PFSK-1 (cell line): ENCODE measurements around the gene CAMKMT.

Source experiments
- POLR2AphosphoS5 ChIP-seq: IDR thresholded peaks from 2 replicates; pipeline ENCODE4 v1.6.1; 2012; ENCODE audit warnings: low read depth, mild to moderate bottlenecking, control low read depth, low read length, moderate library complexity
- REST ChIP-seq, 2 experiments: IDR thresholded peaks; 2 replicates each; pipeline versions ENCODE4 v1.6.1 to v1.8.0; 2011 to 2012; ENCODE audit warnings: low read depth in 2 of 2, low read length in 2 of 2, control low read depth in 1 of 2, inconsistent platforms in 1 of 2, mild to moderate bottlenecking in 1 of 2, moderate library complexity in 1 of 2; ENCODE audit not compliant: insufficient read depth in 1 of 2
- SIN3A ChIP-seq: IDR thresholded peaks from 2 replicates; pipeline ENCODE4 v1.6.1; 2012; ENCODE audit warnings: mild to moderate bottlenecking, low read length, moderate library complexity, borderline replicate concordance; ENCODE audit not compliant: insufficient read depth
- TAF1 ChIP-seq: IDR thresholded peaks from 2 replicates; pipeline ENCODE4 v1.6.1; 2012; ENCODE audit warnings: low read length, control low read depth, borderline replicate concordance; ENCODE audit not compliant: insufficient read depth

GRCh38 chr2:44398243-44398897, 36.6 kb downstream of the CAMKMT start:
- no peak for TF ChIP-seq POLR2AphosphoS5
- TF ChIP-seq SIN3A: no peak
- TF ChIP-seq REST (IDR thresholded peaks at IDR 0.05; ENCODE audit: insufficient read depth in 1 of 2, low read depth in 2 of 2, low read length in 2 of 2): no peak
- TF ChIP-seq TAF1: no peak
